GM19240 (cell line): ENCODE results near the gene TRAF3IP1.
"Not testable (repeated sequence)": the region's sequence is repeated elsewhere in the genome, so short reads cannot be mapped to it uniquely, and the experiment has no call there.

Experiments
- DNase-seq: peaks from one replicate; pipeline ENCODE4 v3.0.0; 2011; ENCODE audit warnings: low spot score; ENCODE audit not compliant: insufficient read length

TRAF3IP1 gene

DNA sequence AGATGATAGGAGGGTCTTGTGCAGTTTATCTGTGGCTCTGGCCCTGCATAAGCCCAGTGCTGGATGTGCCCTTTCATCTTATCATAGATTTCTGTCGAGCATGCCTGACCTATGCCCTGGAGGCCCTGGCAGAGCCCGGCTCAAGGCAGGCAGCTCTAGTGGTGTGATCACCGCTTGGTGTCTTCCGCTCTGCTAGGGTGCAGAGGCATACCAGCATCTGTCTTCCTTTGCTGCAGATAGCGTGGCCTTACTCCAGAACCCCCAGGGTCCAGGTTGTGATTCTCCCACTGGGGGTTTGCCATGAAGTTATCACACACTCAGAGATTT, 13.7 kb upstream of the TRAF3IP1 start:
- no peak for DNase-seq

DNA sequence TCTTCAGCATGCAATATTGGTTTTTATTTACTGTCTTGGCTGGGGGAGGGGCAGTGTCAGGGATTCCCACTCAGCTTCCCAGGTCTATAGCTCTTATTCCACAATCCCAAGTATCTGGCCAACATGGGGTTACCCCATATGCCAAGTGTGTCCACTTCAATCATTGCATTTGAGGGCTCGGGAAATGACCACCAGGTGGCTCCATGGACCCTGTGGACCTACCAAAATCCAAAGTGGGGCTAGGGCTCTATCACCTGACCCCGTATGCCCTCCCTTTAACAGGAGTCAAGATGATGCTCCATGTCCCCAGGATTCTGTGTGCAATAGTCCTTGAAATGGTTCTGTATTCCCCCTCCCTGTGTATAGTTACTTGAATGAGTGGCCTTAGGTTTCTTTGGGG, 12.1 kb upstream of the TRAF3IP1 start:
- DNase-seq = no peak

DNA sequence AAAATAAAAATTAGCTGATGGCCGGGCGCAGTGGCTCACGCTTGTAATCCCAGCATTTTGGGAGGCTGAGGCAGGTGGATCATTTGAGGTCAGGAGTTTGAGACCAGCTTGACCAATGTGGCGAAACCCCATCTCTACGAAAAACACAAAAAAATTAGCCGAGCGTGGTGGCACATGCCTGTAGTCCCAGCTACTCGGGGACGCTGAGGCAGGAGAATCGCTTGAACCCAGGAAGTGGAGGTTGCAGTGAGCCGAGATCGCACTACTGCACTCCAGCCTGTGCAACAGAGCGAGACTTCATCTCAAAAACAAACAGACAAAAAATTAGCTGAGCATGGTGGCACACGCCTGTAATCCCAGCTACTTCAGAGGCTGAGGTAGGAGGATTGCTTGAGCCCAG, 9.6 kb upstream of the TRAF3IP1 start:
- not testable (repeated sequence) for DNase-seq

DNA sequence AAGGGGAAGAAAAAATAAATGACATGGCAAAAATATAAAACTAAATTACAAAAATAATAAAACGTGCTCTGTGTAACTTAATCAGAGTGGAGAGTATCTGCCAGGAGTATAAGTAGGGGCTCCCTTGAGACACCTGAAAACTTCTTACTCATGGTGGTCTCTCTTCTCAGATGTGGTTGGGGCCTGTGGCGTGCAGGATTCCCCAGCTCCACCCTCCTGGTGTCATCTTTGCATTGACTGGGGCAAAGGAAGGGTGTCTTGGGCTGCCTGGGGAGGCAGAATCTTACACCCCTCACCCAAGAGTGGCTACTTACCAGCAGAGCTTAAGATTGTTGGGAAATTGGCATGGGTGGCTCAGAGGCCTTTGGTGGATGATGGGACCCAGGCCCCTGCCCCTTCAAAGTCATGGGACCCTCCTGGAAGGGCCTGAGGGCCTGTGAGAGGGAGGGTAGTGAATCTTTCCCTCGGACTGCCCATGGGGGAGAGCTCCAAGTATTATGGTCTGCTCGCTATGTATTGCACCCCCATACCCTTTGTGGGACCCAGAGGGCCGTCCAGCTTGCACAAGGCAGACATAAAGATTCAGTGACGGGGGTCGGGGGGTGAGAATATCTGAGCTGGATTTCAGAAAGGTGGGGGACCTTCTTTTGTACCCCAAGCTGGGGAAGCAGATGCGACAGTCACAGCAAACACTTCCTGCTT, 6.9 kb upstream of the TRAF3IP1 start:
- DNase-seq = no peak

DNA sequence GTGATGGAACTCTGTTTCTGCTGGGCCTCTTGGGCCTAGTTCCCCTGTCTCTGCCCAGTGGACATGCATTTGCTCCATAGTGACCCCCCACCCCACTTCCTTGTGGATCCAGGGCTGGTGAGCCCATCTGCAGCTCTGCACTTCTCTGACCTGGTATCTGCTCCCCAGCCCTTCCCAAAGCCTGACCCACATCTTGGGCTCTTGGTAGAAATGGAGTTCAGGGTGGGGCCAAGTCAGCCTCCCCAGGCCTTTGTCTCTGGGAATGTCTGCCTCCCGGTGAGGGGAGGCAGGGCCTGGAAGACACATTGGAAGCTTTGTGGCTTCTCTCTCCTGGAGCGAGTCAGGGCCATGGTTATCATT, 6.3 kb upstream of the TRAF3IP1 start:
- DNase-seq = no peak

DNA sequence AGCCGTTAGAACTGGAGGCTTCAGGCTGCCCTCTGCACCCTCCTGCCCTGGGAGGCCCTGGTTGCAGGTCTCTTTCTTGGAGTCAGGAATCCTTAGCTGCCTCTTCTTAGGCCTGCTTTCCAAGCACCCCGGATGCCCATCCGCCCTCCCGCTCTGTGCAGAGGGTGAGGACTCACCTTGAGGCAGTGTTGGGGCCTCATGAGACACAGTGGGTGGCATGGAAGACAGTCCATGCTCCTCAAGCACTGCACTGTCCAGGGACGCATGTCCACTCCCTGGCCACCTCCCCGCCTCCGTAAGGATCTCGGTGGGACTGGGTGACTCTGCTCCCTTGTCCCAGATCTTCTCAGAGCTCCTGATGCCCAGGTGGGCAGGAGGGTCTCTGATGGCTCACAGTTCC, 5.7 kb upstream of the TRAF3IP1 start:
- no peak for DNase-seq

DNA sequence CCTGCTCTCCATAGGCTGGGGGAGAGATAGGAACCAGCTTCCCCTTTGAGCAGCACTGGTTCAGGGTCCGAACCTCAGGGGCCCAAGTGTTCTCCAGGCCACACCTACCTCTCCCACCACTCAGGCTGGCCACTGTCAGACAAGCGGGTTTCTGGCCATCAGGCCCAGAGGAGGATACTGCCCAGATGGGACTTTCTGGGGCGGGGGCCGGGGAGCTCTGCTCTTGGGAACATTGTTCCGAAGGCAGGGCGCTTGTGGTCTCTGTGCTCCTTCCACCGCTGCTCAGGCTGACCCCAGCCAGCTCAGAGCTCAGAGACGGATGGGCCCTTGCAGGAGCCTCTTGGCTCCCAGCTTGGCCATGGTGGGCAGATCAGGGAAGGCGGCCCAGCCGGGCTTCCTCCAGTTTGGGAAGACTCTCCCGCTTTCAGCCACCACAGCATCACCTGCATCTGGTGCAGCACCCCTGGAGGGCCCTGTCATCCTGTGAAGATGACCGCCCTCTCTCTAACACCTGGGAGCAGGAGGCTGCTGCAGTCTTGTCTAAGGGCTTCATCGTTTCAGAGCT, 5.2 kb upstream of the TRAF3IP1 start:
- DNase-seq = no peak

DNA sequence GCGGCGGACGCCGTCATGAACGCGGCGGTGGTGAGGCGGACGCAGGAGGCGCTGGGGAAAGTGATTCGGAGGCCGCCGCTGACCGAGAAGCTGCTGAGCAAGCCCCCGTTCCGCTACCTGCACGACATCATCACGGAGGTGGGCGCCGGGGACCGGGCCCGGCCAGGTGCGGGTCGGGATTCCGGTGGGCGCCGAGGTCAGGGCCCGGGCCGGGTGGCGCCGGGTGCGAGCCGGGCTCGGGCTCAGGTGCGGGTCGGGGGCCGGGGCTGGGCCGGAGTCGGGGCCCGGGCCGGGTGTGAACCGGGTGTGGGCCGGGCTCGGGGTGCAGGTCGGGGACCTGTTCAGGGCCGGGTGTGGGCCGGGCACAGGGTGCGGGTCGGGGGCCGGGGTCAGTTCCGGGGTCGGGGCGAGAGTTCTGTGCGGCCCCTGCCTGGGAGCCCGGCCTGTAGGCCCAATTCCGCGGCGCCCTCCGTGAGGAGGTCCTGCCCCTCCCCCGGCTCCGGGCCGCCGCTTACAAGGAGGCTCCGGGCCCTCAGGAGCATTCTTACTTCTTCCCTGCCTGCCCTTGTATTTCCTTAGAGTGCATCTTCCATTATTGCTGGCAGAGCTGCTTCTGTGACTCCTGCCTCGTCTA, 447 bp downstream of the TRAF3IP1 start:
- DNase-seq = no peak

DNA sequence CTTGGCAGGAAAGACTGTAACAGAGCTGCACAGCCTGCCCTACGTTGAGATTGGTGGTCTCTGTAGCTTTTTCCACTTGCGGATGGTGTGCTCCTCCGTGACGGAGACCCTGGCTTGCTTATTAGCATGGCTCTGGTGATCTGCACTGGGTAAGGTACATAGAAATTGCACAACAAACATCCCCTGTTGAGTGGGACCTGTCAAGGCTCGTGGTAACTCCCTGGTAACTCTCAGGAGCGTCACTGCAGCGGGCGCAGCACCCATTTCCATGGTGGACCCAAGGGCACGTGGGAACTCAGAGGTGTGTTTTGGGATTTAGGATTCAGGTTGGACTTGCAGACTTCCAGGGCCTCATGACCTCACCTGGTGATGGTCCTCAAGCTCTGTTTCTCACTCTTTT, 1.1 kb downstream of the TRAF3IP1 start:
- DNase-seq = no peak

DNA sequence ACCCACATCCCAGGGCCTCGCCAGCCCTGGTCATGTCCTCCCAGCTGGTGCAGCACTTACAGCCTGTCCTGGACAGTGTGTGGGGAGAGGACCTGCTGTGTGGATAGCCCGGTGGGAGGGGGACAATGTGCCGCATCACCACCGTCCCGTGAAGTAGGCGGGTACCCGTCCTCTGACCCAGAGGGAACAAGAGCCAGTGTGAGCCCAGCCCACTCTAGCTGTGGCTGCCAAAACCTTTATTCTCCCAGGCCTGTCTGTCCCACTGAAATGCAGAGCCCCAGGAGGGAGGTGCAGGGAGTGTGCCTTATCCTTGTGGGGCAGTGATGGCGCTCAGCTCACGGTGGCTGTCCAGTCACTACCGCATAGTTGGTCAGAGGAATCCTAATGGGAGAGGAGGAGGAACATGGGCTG, 1.7 kb downstream of the TRAF3IP1 start:
- DNase-seq = no peak

DNA sequence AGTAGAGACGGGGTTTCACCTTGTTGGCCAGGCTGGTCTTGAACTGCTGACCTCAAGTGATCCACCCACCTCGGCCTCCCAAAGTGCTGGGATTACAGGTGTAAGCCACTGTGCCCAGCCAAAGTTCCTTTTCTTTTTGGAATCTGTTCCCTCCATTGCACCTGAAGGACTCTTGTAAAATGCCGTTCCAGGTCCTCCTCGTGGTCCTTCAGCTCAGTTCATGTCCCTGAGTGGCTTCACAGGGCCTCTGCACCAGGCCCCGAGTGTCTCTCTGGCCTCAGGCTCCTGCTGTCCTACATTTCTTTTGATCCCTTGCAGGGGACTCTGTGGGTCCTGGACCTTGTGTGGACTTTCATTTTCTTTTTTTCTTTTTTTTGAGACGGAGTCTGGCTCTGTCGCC, 3.9 kb downstream of the TRAF3IP1 start:
- DNase-seq = not testable (repeated sequence)

DNA sequence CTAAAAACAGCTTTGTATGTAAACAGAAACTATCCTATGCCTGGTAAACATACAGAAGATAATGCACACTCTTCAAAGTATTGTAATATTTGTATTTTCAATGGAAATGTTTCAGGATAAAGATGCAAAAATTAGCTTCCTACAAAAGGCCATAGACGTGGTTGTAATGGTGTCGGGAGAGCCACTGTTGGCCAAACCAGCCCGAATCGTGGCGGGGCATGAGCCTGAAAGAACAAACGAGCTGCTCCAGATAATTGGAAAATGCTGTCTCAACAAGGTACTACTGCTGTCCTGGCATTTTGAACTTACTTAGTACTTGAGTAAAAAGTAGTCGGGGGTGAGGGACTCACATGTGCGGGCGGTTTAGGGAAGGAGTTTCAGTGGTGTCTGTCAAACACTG, 5.4 kb downstream of the TRAF3IP1 start:
- no peak for DNase-seq

DNA sequence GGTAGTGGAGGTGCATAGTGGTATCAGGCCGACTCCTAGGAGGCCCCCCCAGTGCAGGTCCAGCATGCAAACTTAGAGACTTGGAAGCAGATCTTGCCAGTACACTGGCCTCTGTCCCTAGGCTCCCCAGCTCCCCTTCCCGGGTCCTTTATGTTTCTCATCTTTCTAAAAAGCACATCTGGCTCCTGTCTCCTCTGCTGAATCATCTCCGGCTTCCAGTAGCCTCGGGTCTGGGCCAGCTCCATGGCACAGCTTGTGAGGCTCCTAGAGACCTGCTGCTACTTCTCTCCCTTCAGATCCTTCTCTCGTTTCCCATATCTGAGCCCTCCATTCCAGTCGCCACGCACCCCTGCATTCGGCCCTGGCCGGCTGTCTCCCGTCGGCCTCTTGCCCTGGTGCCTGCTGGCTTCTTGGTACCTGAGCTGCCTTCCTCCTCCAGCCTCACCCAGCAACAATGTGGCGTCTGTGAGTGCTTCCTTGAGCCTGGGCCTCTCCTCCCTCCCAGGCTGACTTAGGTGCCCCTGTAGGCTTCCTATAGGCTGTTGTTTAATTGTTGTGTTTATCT, 6.6 kb downstream of the TRAF3IP1 start:
- DNase-seq = no peak

DNA sequence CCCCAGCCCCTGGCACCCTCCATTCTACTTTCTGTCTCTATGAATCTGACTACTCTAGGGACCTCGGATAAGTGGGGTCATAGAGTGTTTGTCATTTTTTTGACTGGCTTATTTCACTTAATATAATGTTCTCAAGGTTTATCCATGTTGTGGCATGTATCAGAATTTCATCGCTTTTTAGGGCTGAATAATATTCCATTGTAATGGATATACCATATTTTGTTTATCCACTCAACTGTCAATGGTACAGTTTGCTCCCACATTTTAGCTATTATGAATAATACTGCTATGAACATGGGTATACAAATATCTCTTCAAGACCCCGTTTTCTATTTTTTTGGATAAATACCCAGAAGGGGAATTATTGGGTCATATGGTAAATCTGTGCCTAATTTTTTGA, 7.4 kb downstream of the TRAF3IP1 start:
- DNase-seq = no peak

DNA sequence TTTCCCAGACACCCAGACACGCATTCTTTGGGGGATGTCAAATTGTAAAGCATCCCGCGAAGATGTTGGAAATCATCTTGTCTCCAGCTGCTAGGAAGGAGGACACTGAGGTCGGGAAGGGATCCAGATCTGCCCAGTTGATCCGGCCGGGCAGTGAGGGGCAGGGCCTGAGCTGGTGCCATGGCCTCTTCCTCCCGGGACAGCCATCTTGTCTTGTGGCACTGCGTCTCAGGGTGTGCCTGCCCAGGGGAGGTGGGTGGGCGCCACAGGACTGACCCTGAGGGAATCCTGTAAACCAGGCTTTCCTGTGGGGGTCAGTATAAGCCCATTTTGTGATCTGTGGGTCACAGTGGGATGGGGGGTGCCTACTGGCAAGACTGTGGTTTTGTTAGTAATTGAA, 10.1 kb downstream of the TRAF3IP1 start:
- DNase-seq = no peak

DNA sequence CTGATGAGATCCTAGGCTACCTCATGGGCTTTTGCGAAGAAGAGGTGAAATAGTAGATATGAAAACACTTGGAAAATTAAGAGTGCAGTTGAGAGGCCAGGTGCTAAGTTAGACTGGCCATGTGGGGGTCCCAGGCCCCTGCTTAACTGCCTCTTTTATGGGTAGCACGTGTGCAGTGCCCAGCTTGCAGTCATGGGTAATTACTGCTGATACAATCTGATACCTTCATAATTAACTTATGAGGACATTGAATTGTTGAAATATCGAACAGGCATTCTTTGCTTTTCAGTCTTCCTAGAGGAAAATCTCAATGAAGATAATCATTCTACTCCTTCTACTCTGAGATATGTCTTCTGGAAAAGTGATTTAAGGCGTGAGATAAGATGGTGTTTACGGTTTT, 11.6 kb downstream of the TRAF3IP1 start:
- DNase-seq = no peak

DNA sequence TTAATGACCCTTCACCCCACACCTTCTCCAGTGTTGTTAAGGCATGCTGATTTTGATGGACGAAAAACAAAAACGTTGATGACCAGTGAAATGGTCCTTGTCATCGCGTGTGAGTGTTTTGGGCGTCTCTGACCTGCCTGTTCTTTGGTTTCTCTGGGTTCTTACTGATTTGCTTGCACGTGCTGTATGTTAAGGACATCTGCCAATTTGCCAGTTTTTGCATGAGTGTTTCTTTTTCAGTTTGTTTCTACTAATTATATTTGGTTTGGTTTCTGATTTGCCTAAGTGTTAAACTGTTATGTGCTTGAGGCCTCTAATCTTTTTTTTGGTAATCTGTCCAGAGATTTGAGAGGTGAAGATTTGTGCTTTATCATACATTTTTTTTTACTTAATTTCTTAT, 14.6 kb downstream of the TRAF3IP1 start:
- DNase-seq = no peak

DNA sequence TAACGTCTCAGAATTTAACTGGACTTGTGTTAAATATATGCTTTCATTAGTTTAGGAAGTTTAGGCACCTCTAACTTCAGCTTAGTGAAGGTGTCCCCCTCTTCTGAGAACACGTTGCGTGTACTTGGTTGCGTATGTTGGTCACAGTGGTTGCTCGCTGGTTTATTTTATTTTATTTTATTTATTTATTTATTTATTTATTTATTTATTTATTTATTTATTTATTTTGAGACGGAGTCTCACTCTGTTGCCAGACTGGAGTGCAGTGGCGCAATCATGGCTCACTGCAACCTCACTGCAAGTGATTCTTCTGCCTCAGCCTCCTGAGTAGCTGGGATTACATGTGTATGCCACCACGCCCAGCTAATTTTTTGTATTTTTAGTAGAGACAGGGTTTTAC, 15.3 kb downstream of the TRAF3IP1 start:
- not testable (repeated sequence) for DNase-seq

DNA sequence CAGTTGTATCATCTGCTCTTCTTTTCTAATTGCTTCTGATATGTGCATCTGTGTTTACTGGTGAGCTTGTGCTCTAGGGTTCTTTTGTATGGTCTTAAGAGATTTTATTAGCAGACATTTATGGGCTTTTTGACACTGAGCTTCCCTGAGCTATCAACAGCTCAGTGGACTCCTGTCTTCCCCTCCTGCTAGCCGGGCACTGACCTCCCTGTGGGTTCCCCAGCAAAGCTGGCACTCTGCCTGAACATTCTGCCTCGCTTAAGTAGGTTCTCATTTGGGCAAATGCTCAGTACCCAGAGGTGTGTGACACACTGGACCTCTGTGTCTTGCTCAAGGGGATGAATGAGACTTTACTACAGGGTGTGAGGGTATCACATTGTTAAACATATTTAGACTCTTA, 15.8 kb downstream of the TRAF3IP1 start:
- no peak for DNase-seq

DNA sequence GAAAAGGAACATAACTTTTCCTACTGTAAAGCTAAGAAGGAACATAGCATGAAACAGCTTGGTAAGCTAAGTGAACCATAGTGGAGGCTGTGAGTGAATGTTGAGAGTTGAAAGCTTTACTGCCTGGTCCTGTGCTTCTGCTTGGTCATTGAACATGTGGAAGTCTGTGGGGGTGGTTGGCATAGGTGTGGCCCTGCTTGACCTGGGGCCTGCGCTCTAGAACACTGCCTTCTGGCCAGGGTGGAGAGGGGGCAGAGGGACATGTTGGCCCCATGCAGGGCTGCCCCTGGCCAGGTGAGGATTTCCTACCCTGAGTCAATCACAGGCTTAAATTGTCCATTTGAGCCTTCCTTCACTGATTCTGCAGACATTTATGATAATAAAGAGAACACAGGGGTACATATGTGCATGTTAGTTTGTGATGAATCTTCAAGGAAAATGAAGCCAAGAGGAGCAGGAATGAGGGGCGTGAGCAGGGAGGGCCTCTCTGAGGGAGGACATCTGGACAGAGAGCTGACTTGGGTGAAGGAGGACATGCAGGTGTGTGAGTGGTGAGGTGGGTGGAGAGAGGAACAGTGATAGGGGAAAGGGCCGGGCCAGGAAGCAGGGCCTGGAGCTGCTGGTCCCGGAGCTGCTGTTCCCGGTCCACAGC, 16.6 kb downstream of the TRAF3IP1 start:
- DNase-seq = no peak

DNA sequence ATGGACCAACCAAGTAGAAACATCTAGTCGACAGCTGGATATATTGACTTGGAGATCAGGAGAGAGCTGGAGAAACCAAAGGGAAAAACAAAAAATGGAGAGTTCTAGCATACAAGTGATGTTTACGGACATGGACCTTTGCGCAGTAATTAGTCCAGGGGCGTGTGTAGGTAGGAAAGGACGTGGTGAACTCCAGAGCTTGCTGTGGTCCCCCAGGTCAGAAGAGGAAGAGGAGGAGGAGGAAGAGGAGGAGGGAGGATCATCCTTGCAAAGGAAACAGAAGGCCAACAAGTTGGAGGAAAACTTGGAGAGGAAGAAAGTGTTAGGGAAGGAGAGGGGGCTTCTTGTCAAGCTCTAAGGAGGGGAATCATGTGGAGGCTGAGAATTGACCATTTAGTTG, 17.5 kb downstream of the TRAF3IP1 start:
- no peak for DNase-seq

DNA sequence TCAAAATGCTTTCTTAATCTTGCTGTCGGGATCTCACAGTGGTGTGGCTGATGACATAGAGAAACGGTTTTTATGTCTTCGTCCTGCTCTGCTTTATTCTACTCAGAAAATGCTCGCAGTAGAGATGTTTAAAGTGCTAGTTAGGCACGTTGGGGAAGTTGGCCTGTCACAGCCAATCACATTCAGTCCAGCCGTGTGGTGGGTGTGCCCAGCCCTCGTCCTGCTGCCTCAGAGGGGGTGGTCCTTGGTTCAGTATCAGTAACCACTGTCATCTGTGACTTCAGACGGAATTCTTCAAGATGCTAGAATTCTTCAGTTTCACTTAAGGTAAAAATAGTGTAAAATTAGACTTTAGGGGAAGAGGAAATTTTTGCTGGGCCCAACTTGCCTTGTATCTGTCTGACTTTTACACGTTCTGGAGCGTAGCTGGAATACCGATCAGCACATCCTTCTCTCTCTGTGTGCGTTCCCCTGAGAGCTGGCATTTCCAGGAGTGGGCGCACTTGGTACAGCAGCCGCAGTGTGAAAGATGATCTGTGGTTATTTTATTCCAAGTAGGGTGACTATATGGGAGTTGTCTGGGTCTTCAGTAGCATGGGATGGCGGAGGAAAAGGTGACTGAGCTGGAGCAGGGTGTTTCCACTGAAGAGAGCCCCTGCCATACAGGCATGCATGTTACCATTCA, 18.5 kb downstream of the TRAF3IP1 start:
- DNase-seq = no peak
